H1 (cell line): ENCODE measurements around the gene AP5S1. TPM values are rescaled to one million over a fixed set of nuclear protein-coding genes. Genes with fewer than 3 reads are reported as not detected.

Experiments
- CTCF ChIA-PET: fragments of 300-600 bp; sonication (Branson Sonifier 250); formaldehyde crosslinking; loops from one replicate; lab custom pipeline; 2021; ENCODE audit not compliant: partially characterized antibody; lab: Charles Lee
- POLR2A ChIA-PET: fragments of 300-600 bp; sonication (Branson Sonifier 250); formaldehyde crosslinking; loops from one replicate; lab custom pipeline; 2021; ENCODE audit warnings: inconsistent platforms; ENCODE audit not compliant: partially characterized antibody; lab: Charles Lee
- DNase-seq, 2 experiments: peaks; one replicate each; pipeline versions ENCODE4 v3.0.0 to v3.0.0-alpha.2; 2010 to 2022; ENCODE audit warnings: low spot score in 2 of 2, low read depth in 1 of 2, mixed read lengths in 1 of 2
- FAIRE-seq: peaks from 2 replicates; lab custom pipeline; 2011; peaks lifted over from hg19 to GRCh38; lab: Jason Lieb, UNC
- H2AFZ ChIP-seq: 2 replicates; pipeline ENCODE4 v1.8.1; 2012; ENCODE audit warnings: low read length, inconsistent platforms
- H2AK5ac ChIP-seq: 2 replicates; pipeline ENCODE4 v1.6.1; 2013; ENCODE audit warnings: low read depth, low read length
- H2BK120ac ChIP-seq: replicated peaks from 2 replicates; pipeline ENCODE3; 2013; ENCODE audit warnings: low read depth, low read length, inconsistent platforms
- H2BK12ac ChIP-seq: 2 replicates; pipeline ENCODE4 v1.6.1; 2013; ENCODE audit warnings: low read depth, low read length
- H2BK15ac ChIP-seq: 2 replicates; pipeline ENCODE4 v1.6.1; 2013; ENCODE audit warnings: low read length
- H2BK20ac ChIP-seq: 2 replicates; pipeline ENCODE4 v1.6.1; 2013; ENCODE audit warnings: low read length
- H2BK5ac ChIP-seq: 2 replicates; pipeline ENCODE4 v1.6.1; 2013; ENCODE audit warnings: low read depth, low read length
- H3K14ac ChIP-seq: 2 replicates; pipeline ENCODE4 v1.6.1; 2013; ENCODE audit warnings: inconsistent platforms; ENCODE audit not compliant: insufficient read length
- H3K18ac ChIP-seq: 2 replicates; pipeline ENCODE4 v1.6.1; 2013; ENCODE audit warnings: low read length; ENCODE audit errors: extremely low read depth
- H3K23ac ChIP-seq: 2 replicates; pipeline ENCODE4 v1.6.1; 2013; ENCODE audit warnings: inconsistent platforms; ENCODE audit not compliant: insufficient read length
- H3K23me2 ChIP-seq: 2 replicates; pipeline ENCODE4 v1.6.1; 2013; ENCODE audit warnings: low read depth, low read length
- H3K27ac ChIP-seq: 2 replicates; pipeline ENCODE4 v1.6.1; 2011; ENCODE audit warnings: low read depth, low read length, inconsistent platforms
- H3K27me3 ChIP-seq, 4 experiments: replicated peaks in 1 of 4; 1 replicate in 1 of 4; 2 replicates in 3 of 4; pipeline versions ENCODE4 v1.6.1 to v1.8.1; 2011 to 2013; ENCODE audit warnings: low read length in 3 of 4, mild to moderate bottlenecking in 3 of 4, inconsistent platforms in 2 of 4, mixed read lengths in 2 of 4, moderate library complexity in 1 of 4; ENCODE audit not compliant: control insufficient read depth in 3 of 4, insufficient read depth in 3 of 4; ENCODE audit errors: extremely low read depth in 1 of 4
- H3K36me3 ChIP-seq, 4 experiments: 2 replicates each; pipeline versions ENCODE4 v1.6.1 to v1.8.1; 2011 to 2013; ENCODE audit warnings: mild to moderate bottlenecking in 4 of 4, low read length in 3 of 4, moderate library complexity in 2 of 4, control low read depth in 1 of 4, inconsistent platforms in 1 of 4; ENCODE audit not compliant: insufficient read depth in 4 of 4, control insufficient read depth in 2 of 4
- H3K4ac ChIP-seq: replicated peaks from 2 replicates; pipeline ENCODE3; 2013; ENCODE audit warnings: low read length, low read depth, mixed read lengths, inconsistent platforms; ENCODE audit not compliant: insufficient read length
- H3K4me1 ChIP-seq, 4 experiments: replicated peaks in 1 of 4; 1 replicate in 1 of 4; 2 replicates in 3 of 4; pipeline versions ENCODE4 v1.6.1 to v1.8.1; 2011 to 2013; ENCODE audit warnings: low read length in 3 of 4, inconsistent platforms in 2 of 4, mixed read lengths in 1 of 4; ENCODE audit not compliant: insufficient read depth in 4 of 4, control insufficient read depth in 3 of 4
- H3K4me2 ChIP-seq, 2 experiments: 2 replicates each; pipeline versions ENCODE4 v1.6.1 to v1.8.1; 2011 to 2013; ENCODE audit warnings: low read depth in 2 of 2, low read length in 2 of 2, control low read depth in 1 of 2, inconsistent platforms in 1 of 2, mild to moderate bottlenecking in 1 of 2; ENCODE audit not compliant: insufficient read depth in 1 of 2
- H3K4me3 ChIP-seq, 4 experiments: fragments of 200-600, 300-600 bp in 1 of 4; sonication (generic), shearing (Covaris generic), sonication (Bioruptor Twin) in 1 of 4; 2 replicates each; pipeline versions ENCODE4 v1.5.1 to v1.8.1; 2011 to 2016; ENCODE audit warnings: low read length in 4 of 4, low read depth in 3 of 4, control low read depth in 2 of 4, inconsistent platforms in 2 of 4, mild to moderate bottlenecking in 2 of 4, mixed read lengths in 1 of 4, moderate library complexity in 1 of 4; ENCODE audit not compliant: insufficient read depth in 2 of 4; ENCODE audit errors: extremely low read depth in 1 of 4
- H3K56ac ChIP-seq: replicated peaks from 2 replicates; pipeline ENCODE3; 2013; ENCODE audit warnings: low read depth, mild to moderate bottlenecking, mixed read lengths, low read length, inconsistent platforms; ENCODE audit not compliant: insufficient read length
- H3K79me1 ChIP-seq: 2 replicates; pipeline ENCODE4 v1.6.1; 2013; ENCODE audit warnings: low read depth, low read length, control low read depth
- H3K79me2 ChIP-seq, 2 experiments: 2 replicates each; pipeline versions ENCODE4 v1.6.1 to v1.8.1; 2012 to 2013; ENCODE audit warnings: low read length in 2 of 2, mild to moderate bottlenecking in 2 of 2, inconsistent platforms in 1 of 2; ENCODE audit not compliant: insufficient read depth in 2 of 2, control insufficient read depth in 1 of 2
- H3K9ac ChIP-seq, 4 experiments: replicated peaks in 1 of 4; 1 replicate in 1 of 4; 2 replicates in 3 of 4; pipeline versions ENCODE4 v1.6.1 to v1.8.1; 2011 to 2013; ENCODE audit warnings: low read depth in 3 of 4, low read length in 3 of 4, control low read depth in 2 of 4, mild to moderate bottlenecking in 2 of 4, moderate library complexity in 2 of 4, inconsistent platforms in 1 of 4; ENCODE audit errors: extremely low read depth in 1 of 4
- H3K9me3 ChIP-seq, 2 experiments: 2 replicates each; pipeline versions ENCODE4 v1.6.1 to v1.8.1; 2012 to 2013; ENCODE audit warnings: mild to moderate bottlenecking in 2 of 2, moderate library complexity in 2 of 2, control low read depth in 1 of 2, inconsistent platforms in 1 of 2, low read depth in 1 of 2, low read length in 1 of 2, mixed read lengths in 1 of 2; ENCODE audit not compliant: insufficient read depth in 2 of 2
- H4K20me1 ChIP-seq, 2 experiments: replicated peaks in 1 of 2; 2 replicates each; pipeline versions ENCODE3 to v1.8.1; 2011 to 2013; ENCODE audit warnings: inconsistent platforms in 2 of 2, low read length in 2 of 2, mild to moderate bottlenecking in 1 of 2; ENCODE audit not compliant: insufficient read depth in 2 of 2, control insufficient read depth in 1 of 2
- H4K5ac ChIP-seq: 2 replicates; pipeline ENCODE4 v1.6.1; 2013; ENCODE audit warnings: low read length, low read depth, mixed read lengths, inconsistent platforms; ENCODE audit not compliant: insufficient read length
- H4K8ac ChIP-seq: 2 replicates; pipeline ENCODE4 v1.8.0; 2013; ENCODE audit warnings: mild to moderate bottlenecking, moderate library complexity, low read length, inconsistent platforms; ENCODE audit not compliant: insufficient read depth; ENCODE audit errors: extremely low read depth
- H4K91ac ChIP-seq: replicated peaks from 2 replicates; pipeline ENCODE3; 2013; ENCODE audit warnings: low read length, mixed read lengths, inconsistent platforms; ENCODE audit not compliant: insufficient read length
- ASH2L ChIP-seq: fragments of 200-600, 300-600 bp; sonication (generic); IDR thresholded peaks from one replicate; pipeline ENCODE4 v1.7.1; 2017; ENCODE audit warnings: low read length
- ATF2 ChIP-seq: IDR thresholded peaks from 2 replicates; pipeline ENCODE4 v1.6.1; 2012; ENCODE audit warnings: low read length, inconsistent platforms
- RFX5 ChIP-seq: IDR thresholded peaks from 2 replicates; pipeline ENCODE4 v1.6.1; 2011; ENCODE audit warnings: low read depth, low read length, improper control_type of control experiment, borderline replicate concordance
- WGBS, 2 experiments: shearing (Covaris generic) in 1 of 2; methylation state at CpG; one replicate each; pipeline versions ENCODE4 v1.1.6 to v1.1.7; 2013 to 2015; ENCODE audit warnings: low lambda C conversion rate in 2 of 2, mixed read lengths in 2 of 2, inconsistent platforms in 1 of 2, low coverage in 1 of 2, missing lambda C conversion rate in 1 of 2; ENCODE audit not compliant: insufficient replicate concordance in 2 of 2, insufficient coverage in 1 of 2, insufficient read length in 1 of 2; ENCODE audit errors: extremely low coverage in 1 of 2, missing lambda C conversion rate in 1 of 2; 5-methylcytosine and 5-hydroxymethylcytosine counted together
- polyA plus RNA-seq, 7 experiments: library from polyadenylated mRNA; depleted of rRNA in 3 of 7; stranded (reverse) in 5 of 7; unstranded in 2 of 7; fragments of >200 nt in 5 of 7; fragments of 200-250 nt in 2 of 7; gene quantifications; 1 replicate in 5 of 7; 2 replicates in 1 of 7; 4 replicates in 1 of 7; pipeline versions ENCODE4 v1.2.1 to v1.2.3, GENCODE V29; 2011 to 2013; ENCODE audit warnings: missing spikeins in 2 of 7, mixed read lengths in 2 of 7
- total RNA-seq: library from RNA; stranded (reverse); fragmentation: NEBNext Ultra II Directional; extraction: Animal tissue kit (Norgen Biotek cat#: 25700); gene quantifications from 2 replicates; pipeline ENCODE4 v1.2.1, GENCODE V29; 2021

The AP5S1 gene
- total and polyA plus RNA-seq, 2 of the 8 experiments (the other 6 are each of a cell fraction or from before 2014, with no cell fraction given), result 3.3 to 3.7 TPM

- peaks cover 4% of the 10 kb centered on the region; the same call in 1 of the 2 replicates for H3K23me2 ChIP-seq
- H3K27ac ChIP-seq, result no peak overlapping the region
- no peak overlapping the region for H2AFZ ChIP-seq
- H4K5ac ChIP-seq, result no peak overlapping the region
- H4K20me1 ChIP-seq, result no peaks in the 10 kb centered on the region
- no peak overlapping the region for H2BK15ac ChIP-seq
- H2BK12ac ChIP-seq, result no peak overlapping the region
- no peak overlapping the region for H4K8ac ChIP-seq
- no peak overlapping the region for H2BK20ac ChIP-seq
- no peak overlapping the region for H3K23ac ChIP-seq
- no peaks in the 10 kb centered on the region for H3K27me3 ChIP-seq
- H3K18ac ChIP-seq, result no peak overlapping the region
- no peak overlapping the region for H3K14ac ChIP-seq
- ChIA-PET POLR2A (interaction anchor here (1.4 to 4.2 kb wide), 2 partner anchors 21 to 36 kb away, joined by 3 to 20 read pairs; partner anchors contain the start of gene CENPB), CTCF (interaction anchor here (1.0 to 10.6 kb wide), 7 partner anchors 8 to 249 kb away, joined by 3 to 128 read pairs (median 7); partner anchors contain the start of genes CENPB and SPEF1)
- H3K9me3 ChIP-seq, result no peaks in the 10 kb centered on the region
- FAIRE-seq (no peak), DNase-seq (no peak)
- H3K4me3 ChIP-seq, result no peak overlapping the region
- WGBS, 2 experiments, result 91% methylated on average over 14 of the region's 14 CpGs; no CpG with 5 or more reads in 1 of the 2 experiments
- H2BK5ac ChIP-seq, result no peak overlapping the region
- no peak overlapping the region for H2AK5ac ChIP-seq
- no peak overlapping the region for H3K4me2 ChIP-seq
- no peak overlapping the region for H3K4ac ChIP-seq
- H4K91ac ChIP-seq, result no peak overlapping the region
- no peaks in the 10 kb centered on the region for H3K79me2 ChIP-seq
- H3K79me1 ChIP-seq, result no peaks in the 10 kb centered on the region
- no peak overlapping the region for H3K9ac ChIP-seq
- no peaks in the 10 kb centered on the region for H3K36me3 ChIP-seq
- no peak overlapping the region for H2BK120ac ChIP-seq
- no peak overlapping the region for H3K56ac ChIP-seq
- peaks cover 0 to 7% (median 3%) of the 10 kb centered on the region in 4 experiments; a peak in 4 of 7 replicates for H3K4me1 ChIP-seq
- TF ChIP-seq RFX5 (no peak), ASH2L (no peak), ATF2 (no peak)
Measured at GRCh38 chr20:3821996-3822395, 1.6 kb downstream of the AP5S1 start.
